GM19467 (cell line): ENCODE data around the gene AMPD2.
"Not testable (repeated sequence)": the region's sequence is repeated elsewhere in the genome, so short reads cannot be mapped to it uniquely, and the experiment has no call there.

Experiments used
- ATAC-seq: cut with Tn5 transposase; IDR thresholded peaks from one replicate; pipeline ENCODE4 v1.9.1; 2021; ENCODE audit warnings: mild to moderate bottlenecking, moderate library complexity; ENCODE audit not compliant: unreplicated experiment

Gene AMPD2

DNA sequence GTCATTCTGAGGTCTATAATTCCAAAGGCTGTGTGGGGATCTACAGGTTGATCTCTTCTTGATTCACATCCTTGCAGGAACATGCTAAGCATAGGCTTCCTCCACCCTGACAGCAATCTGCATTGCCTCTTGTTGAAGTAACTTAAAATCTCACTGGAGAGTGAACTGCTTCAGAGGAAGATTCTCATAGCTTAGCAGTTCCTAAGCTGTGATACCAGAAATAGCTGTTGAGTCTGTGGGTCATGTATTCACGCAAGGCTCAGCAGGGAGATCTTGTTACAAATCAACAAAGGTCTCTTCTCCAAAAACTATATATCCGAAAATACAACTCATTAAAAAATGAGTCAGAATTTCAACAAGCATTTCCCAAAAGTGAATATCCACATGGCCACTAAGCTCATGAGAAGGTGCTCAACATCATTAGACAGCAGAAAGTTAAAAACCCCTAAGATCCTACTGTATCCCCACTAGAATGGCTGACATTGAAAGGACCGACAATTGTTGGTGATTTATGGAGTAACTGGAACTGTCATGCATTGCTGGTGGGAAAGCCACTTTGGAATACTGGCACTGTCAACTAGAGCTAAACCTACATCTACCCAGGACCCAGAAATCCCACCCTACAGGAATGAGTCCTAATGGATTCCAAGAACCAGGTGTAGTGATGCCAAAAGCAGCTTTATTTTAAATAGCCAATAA is 57.2 kb downstream of the AMPD2 start:
- not testable (repeated sequence) for ATAC-seq

- no peak for ATAC-seq
These were observed 57.8 kb downstream of the AMPD2 start for GRCh38 chr1:109677459-109677858.

DNA sequence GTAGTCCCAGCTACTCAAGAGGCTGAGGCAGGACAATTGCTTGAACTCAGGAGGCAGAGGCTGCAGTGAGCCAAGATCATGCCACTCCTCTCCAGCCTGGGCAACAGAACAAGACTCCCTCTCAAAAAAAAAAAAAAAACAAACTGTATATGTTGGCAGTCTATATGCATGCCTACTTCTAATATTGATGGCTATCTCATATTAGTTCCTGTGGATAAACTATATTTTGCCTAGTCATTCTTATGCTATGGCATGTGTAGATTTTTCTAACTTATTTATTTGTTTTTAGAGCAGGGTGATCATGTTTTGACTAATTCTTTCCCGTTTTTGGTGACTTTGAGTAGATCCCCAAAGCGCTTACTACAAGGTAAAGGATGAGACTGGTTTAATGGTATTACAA is 59.0 kb downstream of the AMPD2 start:
- not testable (repeated sequence) for ATAC-seq
